OCI-LY3 (cell line): ENCODE measurements around the gene CHN1.

Experiments used
- CTCF ChIP-seq: fragments of 200-600, 300-600 bp; sonication (generic); IDR thresholded peaks from 2 replicates; pipeline ENCODE4 v1.5.1; 2014; ENCODE audit warnings: antibody characterized with exemption, low read length, low read depth
- EZH2phosphoT487 ChIP-seq: fragments of 200-600 bp; shearing (Covaris generic); IDR thresholded peaks from 2 replicates; pipeline ENCODE4 v1.6.1; 2018; ENCODE audit warnings: antibody characterized with exemption, mixed run types, low read depth

GRCh38 chr2:174771631-174772471 lies 233.3 kb downstream of the CHN1 start:
- TF ChIP-seq CTCF (peak; percentile 85), EZH2phosphoT487 (no peak)
